ENCODE results near the gene CLCN6. TPM values are rescaled to one million over a fixed set of nuclear protein-coding genes. Genes with fewer than 3 reads are reported as not detected.

Gene CLCN6
- total and polyA plus RNA-seq, 7 donors: 5.5 to 17.5 (median 8.3) TPM

DNA sequence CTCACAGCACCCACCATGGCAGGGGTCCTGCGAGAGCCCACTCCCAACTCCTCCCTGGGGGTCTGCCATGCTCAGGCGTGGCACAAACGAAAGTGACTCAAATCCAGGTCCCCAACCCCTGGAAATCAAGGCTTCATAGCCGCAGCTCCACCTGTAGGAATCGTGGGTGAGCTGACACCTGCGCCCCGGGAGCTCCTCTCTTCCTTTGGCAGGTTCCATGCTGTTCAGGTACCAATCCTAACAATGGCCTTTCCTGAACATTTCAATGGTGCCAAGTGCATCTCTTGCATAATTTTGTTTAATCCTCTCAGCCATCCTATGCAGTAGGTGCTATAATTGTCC is 81.6 kb downstream of the CLCN6 start:
- no peaks in the 10 kb centered on the region for H3K27me3 ChIP-seq (ENCODE audit: insufficient read depth in 3 of 3, low read length in 2 of 3)
- TF ChIP-seq, protein P1, sequence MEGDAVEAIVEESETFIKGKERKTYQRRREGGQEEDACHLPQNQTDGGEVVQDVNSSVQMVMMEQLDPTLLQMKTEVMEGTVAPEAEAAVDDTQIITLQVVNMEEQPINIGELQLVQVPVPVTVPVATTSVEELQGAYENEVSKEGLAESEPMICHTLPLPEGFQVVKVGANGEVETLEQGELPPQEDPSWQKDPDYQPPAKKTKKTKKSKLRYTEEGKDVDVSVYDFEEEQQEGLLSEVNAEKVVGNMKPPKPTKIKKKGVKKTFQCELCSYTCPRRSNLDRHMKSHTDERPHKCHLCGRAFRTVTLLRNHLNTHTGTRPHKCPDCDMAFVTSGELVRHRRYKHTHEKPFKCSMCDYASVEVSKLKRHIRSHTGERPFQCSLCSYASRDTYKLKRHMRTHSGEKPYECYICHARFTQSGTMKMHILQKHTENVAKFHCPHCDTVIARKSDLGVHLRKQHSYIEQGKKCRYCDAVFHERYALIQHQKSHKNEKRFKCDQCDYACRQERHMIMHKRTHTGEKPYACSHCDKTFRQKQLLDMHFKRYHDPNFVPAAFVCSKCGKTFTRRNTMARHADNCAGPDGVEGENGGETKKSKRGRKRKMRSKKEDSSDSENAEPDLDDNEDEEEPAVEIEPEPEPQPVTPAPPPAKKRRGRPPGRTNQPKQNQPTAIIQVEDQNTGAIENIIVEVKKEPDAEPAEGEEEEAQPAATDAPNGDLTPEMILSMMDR (IDR thresholded peaks at IDR 0.05): no peak
- WGBS, 3 donors: 92 to 98% (median 93%) methylated on average over 7 of the region's 7 CpGs
- H3K36me3 ChIP-seq (ENCODE audit: insufficient read depth in 1 of 2, low read depth in 1 of 2): no peaks in the 10 kb centered on the region
- ATAC-seq (no peak), DNase-seq (no peak)
- no peaks in the 10 kb centered on the region for H3K9me3 ChIP-seq
- H3K4me3 ChIP-seq: no peak overlapping the region
- intact Hi-C loops (cut with DNase I): loop anchor here in 1 of 2 donors (2.0 kb wide), 1 partner anchor 19 kb away; no protein-coding TSS in a partner anchor
- peaks cover 20% of the 10 kb centered on the region for H3K4me1 ChIP-seq
- H3K27ac ChIP-seq: no peak overlapping the region

DNA sequence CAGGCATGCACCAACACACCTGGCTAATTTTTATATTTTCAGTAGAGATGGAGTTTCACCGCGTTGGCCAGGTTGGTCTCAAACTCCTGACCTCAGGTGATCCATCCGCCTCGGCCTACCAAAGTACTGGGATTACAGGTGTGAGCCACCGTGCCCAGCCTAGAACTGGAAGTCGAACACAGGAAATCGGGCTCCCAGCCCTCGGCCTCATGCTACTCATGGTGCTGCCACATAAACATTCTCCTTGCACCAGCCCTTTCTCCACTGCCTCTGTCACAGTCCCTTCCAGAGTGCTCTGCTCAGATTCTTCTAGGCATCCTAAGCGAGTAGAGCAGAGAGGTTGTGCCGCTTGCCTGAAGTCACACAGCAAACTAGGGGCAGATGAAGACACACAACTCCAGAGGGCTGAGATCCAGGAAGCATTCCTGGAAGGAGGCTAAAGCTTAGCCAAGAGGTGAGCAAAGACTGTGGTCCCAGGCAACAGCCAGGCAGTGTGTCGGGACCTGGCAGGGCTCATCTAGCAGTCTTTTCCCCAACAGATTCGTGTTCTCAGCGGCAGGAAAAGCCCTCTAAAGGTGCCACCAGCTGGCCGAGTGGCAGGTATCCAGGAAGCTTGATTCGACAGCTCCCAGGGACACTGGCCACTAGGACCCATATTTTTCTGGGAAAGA is 82.3 kb downstream of the CLCN6 start:
- ATAC-seq: peak in 1 of 4 donors; percentile 25
- 71 to 82% (median 77%) methylated on average over 15 of the region's 15 CpGs for WGBS, 3 donors
- intact Hi-C loops (cut with DNase I): no loop called here
- H3K9me3 ChIP-seq: no peaks in the 10 kb centered on the region
- H3K36me3 ChIP-seq (ENCODE audit: insufficient read depth in 1 of 2, low read depth in 1 of 2): no peaks in the 10 kb centered on the region
- TF ChIP-seq, protein P1 (IDR thresholded peaks at IDR 0.05): no peak
- peaks cover 20% of the 10 kb centered on the region for H3K4me1 ChIP-seq
- DNase-seq: no peak
- no peak overlapping the region for H3K27ac ChIP-seq
- H3K4me3 ChIP-seq: no peak overlapping the region
- H3K27me3 ChIP-seq (ENCODE audit: insufficient read depth in 3 of 3, low read length in 2 of 3): no peaks in the 10 kb centered on the region

DNA sequence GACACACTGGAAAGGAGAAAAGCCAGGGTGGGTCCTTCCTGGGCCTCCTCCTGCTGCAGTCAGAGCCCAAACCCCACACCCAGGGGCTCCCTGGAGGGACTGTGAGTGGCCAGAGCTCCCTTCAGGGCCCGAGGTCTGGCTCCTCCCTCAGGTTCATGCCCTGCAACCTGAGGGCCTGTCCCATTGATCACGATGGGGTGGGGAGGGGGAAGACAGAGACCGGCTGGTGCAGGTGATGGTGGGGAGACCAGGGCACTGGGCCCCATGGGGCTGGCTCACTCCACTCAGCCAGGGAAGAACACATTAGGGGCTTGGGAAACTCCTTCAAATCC is 82.9 kb downstream of the CLCN6 start:
- TF ChIP-seq, protein P1 (IDR thresholded peaks at IDR 0.05): no peak
- Histone ChIP-seq H3K27ac (no peak overlapping the region), H3K4me1 (peaks cover 20% of the 10 kb centered on the region), H3K9me3 (no peaks in the 10 kb centered on the region), H3K4me3 (no peak overlapping the region), H3K27me3 (ENCODE audit: insufficient read depth in 3 of 3, low read length in 2 of 3) (no peaks in the 10 kb centered on the region), H3K36me3 (ENCODE audit: insufficient read depth in 1 of 2, low read depth in 1 of 2) (no peaks in the 10 kb centered on the region)
- DNase-seq: no peak
- intact Hi-C loops (cut with DNase I): no loop called here
- WGBS, 3 donors: 62 to 69% (median 63%) methylated on average over 3 of the region's 3 CpGs
- ATAC-seq: no peak

DNA sequence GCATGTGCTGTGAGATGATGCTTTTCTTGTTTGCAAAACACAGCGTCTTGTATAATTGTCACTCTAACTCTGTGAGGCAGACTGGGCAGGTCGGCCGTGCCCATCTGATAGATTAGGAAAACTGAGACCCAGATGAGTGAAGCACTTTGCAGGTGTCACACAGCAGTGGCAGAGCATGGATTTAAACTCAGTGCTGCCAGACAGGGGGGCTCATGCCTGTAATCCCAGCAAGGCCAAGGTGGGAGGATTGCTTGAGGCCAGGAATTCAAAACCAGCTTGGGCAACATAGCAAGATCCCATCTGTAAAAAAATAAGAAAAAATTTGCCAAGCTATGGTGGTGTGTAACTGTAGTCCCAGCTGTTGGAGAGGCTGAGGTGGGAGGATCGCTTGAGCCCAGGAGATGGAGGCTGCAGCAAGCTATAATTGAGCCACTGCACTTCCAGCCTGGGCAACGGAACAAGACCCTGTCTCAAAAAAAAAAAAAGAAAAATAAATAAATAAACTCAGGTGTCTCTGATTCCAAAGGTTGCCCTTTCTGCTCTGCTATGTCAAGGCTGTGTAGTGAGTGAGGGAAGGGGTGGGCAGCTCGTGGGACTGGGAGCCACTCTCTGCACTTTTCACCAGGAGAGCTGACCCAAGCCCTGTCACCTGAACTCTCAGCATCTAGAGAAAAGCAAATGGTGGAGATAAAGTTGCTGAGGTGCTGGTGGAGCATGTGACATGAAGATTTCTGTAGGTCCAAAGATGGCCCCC is 85.6 kb downstream of the CLCN6 start:
- no peak for DNase-seq
- Histone ChIP-seq H3K9me3 (no peaks in the 10 kb centered on the region), H3K27ac (no peak overlapping the region), H3K4me3 (no peak overlapping the region), H3K36me3 (ENCODE audit: insufficient read depth in 1 of 2, low read depth in 1 of 2) (no peaks in the 10 kb centered on the region), H3K27me3 (ENCODE audit: insufficient read depth in 3 of 3, low read length in 2 of 3) (peaks cover 0 to 11% (median 0%) of the 10 kb centered on the region in 3 donors), H3K4me1 (peaks cover 11% of the 10 kb centered on the region)
- intact Hi-C loops (cut with DNase I): no loop called here
- 87 to 90% (median 90%) methylated on average over 6 of the region's 6 CpGs for WGBS, 3 donors
- ATAC-seq: no peak
- TF ChIP-seq, protein P1 (IDR thresholded peaks at IDR 0.05): no peak

Other genes starting within 250 kb of the CLCN6 start
- 1 to 10 TPM; 1.2 to 3.5 (median 2.3) TPM for gene FBXO2, start 151.8 kb upstream of the CLCN6 start, total RNA-seq
- gene FBXO2, start 151.8 kb upstream of the CLCN6 start, polyA plus RNA-seq: 10 to 100 TPM in 1 of 3 donors, 1 to 10 TPM in 1, under 1 TPM in 1; 0.35 to 20.9 (median 1.1) TPM
- gene FBXO44, start 151.3 kb upstream of the CLCN6 start, total RNA-seq: 1 to 10 TPM; 2.9 to 8.4 (median 4.6) TPM
- gene FBXO44, start 151.3 kb upstream of the CLCN6 start, polyA plus RNA-seq: 1 to 10 TPM; 3.6 to 5.0 (median 3.8) TPM
- gene FBXO6, start 142.0 kb upstream of the CLCN6 start, total RNA-seq: 10 to 100 TPM; 10.2 to 17.3 (median 13.1) TPM
- 10 to 100 TPM; 10.2 to 27.1 (median 21.4) TPM for gene FBXO6, start 142.0 kb upstream of the CLCN6 start, polyA plus RNA-seq
- gene MAD2L2, start 125.0 kb upstream of the CLCN6 start, total RNA-seq: 10 to 100 TPM; 25.9 to 39.0 (median 28.8) TPM
- 10 to 100 TPM; 39.1 to 61.8 (median 40.5) TPM for gene MAD2L2, start 125.0 kb upstream of the CLCN6 start, polyA plus RNA-seq
- under 1 TPM in 1 of 4 donors, not detected in 3; 0.04 TPM for gene DRAXIN, start 114.5 kb upstream of the CLCN6 start, total RNA-seq
- under 1 TPM in 2 of 3 donors, not detected in 1; 0.01 to 0.65 TPM for gene DRAXIN, start 114.5 kb upstream of the CLCN6 start, polyA plus RNA-seq
- 10 to 100 TPM; 28.5 to 46.0 (median 42.2) TPM for gene AGTRAP, start 70.1 kb upstream of the CLCN6 start, total RNA-seq
- gene AGTRAP, start 70.1 kb upstream of the CLCN6 start, polyA plus RNA-seq: 100 to 1,000 TPM in 2 of 3 donors, 10 to 100 TPM in 1; 36.9 to 179 (median 138) TPM
- 1 to 10 TPM; 1.8 to 5.3 (median 3.4) TPM for gene C1orf167, start 44.0 kb upstream of the CLCN6 start, total RNA-seq
- gene C1orf167, start 44.0 kb upstream of the CLCN6 start, polyA plus RNA-seq: 1 to 10 TPM; 1.9 to 2.5 (median 2.1) TPM
- gene MTHFR, start 227 bp upstream of the CLCN6 start, total RNA-seq: 10 to 100 TPM; 12.7 to 26.2 (median 17.6) TPM
- gene MTHFR, start 227 bp upstream of the CLCN6 start, polyA plus RNA-seq: 10 to 100 TPM in 1 of 3 donors, 1 to 10 TPM in 2; 5.8 to 21.7 (median 8.6) TPM
- gene NPPA, start 41.6 kb downstream of the CLCN6 start, total RNA-seq: 1 to 10 TPM in 2 of 4 donors, under 1 TPM in 2; 0.28 to 2.1 (median 0.92) TPM
- 1 to 10 TPM in 1 of 3 donors, under 1 TPM in 2; 0.08 to 3.6 (median 0.13) TPM for gene NPPA, start 41.6 kb downstream of the CLCN6 start, polyA plus RNA-seq
- gene NPPB, start 52.8 kb downstream of the CLCN6 start, total RNA-seq: under 1 TPM in 1 of 4 donors, not detected in 3; 0.39 TPM
- gene NPPB, start 52.8 kb downstream of the CLCN6 start, polyA plus RNA-seq: 1 to 10 TPM in 1 of 3 donors, under 1 TPM in 1, not detected in 1; 0.37 to 1.6 TPM
- gene KIAA2013, start 120.2 kb downstream of the CLCN6 start, total RNA-seq: 10 to 100 TPM; 29.7 to 35.8 (median 33.4) TPM
- gene KIAA2013, start 120.2 kb downstream of the CLCN6 start, polyA plus RNA-seq: 10 to 100 TPM; 24.4 to 79.7 (median 34.7) TPM
- 10 to 100 TPM; 25.1 to 52.3 (median 35.7) TPM for gene PLOD1, start 128.5 kb downstream of the CLCN6 start, total RNA-seq
- gene PLOD1, start 128.5 kb downstream of the CLCN6 start, polyA plus RNA-seq: 10 to 100 TPM; 33.5 to 48.6 (median 39.1) TPM
- 100 to 1,000 TPM; 245 to 542 (median 320) TPM for gene MFN2, start 174.3 kb downstream of the CLCN6 start, total RNA-seq
- 100 to 1,000 TPM; 163 to 225 (median 177) TPM for gene MFN2, start 174.3 kb downstream of the CLCN6 start, polyA plus RNA-seq
- 10 to 100 TPM; 14.4 to 20.3 (median 16.7) TPM for gene MIIP, start 213.3 kb downstream of the CLCN6 start, total RNA-seq
- 10 to 100 TPM; 20.0 to 30.5 (median 23.4) TPM for gene MIIP, start 213.3 kb downstream of the CLCN6 start, polyA plus RNA-seq